Erythroblast (primary cell): ENCODE results near the gene NXPH4.

ENCODE experiments used
- GATA1 ChIP-seq: IDR thresholded peaks from 2 replicates; pipeline ENCODE4 v1.6.1; 2011; ENCODE audit warnings: low read depth, mild to moderate bottlenecking, control low read depth, low read length, moderate library complexity
- POLR2A ChIP-seq: IDR thresholded peaks from 2 replicates; pipeline ENCODE4 v1.6.1; 2011; ENCODE audit warnings: mild to moderate bottlenecking, low read length

GRCh38 chr12:57254506-57255280, 38.1 kb downstream of the NXPH4 start:
- TF ChIP-seq POLR2A (no peak), GATA1 (no peak)
